HG03432 (cell line): Measurements from ENCODE around the gene PCDHB14.
"Not testable (repeated sequence)": the region's sequence is repeated elsewhere in the genome, so short reads cannot be mapped to it uniquely, and the experiment has no call there.

Source experiments
- ATAC-seq: cut with Tn5 transposase; IDR thresholded peaks from one replicate; pipeline ENCODE4 v1.9.1; 2021; ENCODE audit warnings: mild to moderate bottlenecking, moderate library complexity; ENCODE audit not compliant: unreplicated experiment

Gene PCDHB14

GRCh38 chr5:141223112-141223783 lies at the start of gene PCDHB14:
TSS of gene PCDHB14 (plus strand) at chr5:141223343. CDS start at chr5:141223506, 163 bp downstream.
- ATAC-seq = no peak

- ATAC-seq = not testable (repeated sequence)
Measured at GRCh38 chr5:141174291-141175104, 48.6 kb upstream of the PCDHB14 start.

- no peak for ATAC-seq
Measured at GRCh38 chr5:141175933-141176332, 47.2 kb upstream of the PCDHB14 start.

GRCh38 chr5:141177577-141178191 lies 45.5 kb upstream of the PCDHB14 start, which contains the start of gene PCDHB8:
TSS of gene PCDHB8 (plus strand) at chr5:141177790. CDS start at chr5:141178035, 245 bp downstream.
- ATAC-seq = not testable (repeated sequence)

GRCh38 chr5:141179371-141179770 lies 43.8 kb upstream of the PCDHB14 start:
- ATAC-seq = not testable (repeated sequence)

- not testable (repeated sequence) for ATAC-seq
Measured at GRCh38 chr5:141179876-141180275, 43.3 kb upstream of the PCDHB14 start.

- ATAC-seq = no peak
Measured at GRCh38 chr5:141180313-141180712, 42.8 kb upstream of the PCDHB14 start.

- no peak for ATAC-seq
Measured at GRCh38 chr5:141182248-141182647, 40.9 kb upstream of the PCDHB14 start, which contains the start of gene PCDHB16. TSS of gene PCDHB16 (plus strand) at chr5:141182387. CDS start at chr5:141182560, 173 bp downstream.

GRCh38 chr5:141184117-141184855 lies 38.9 kb upstream of the PCDHB14 start:
- ATAC-seq = not testable (repeated sequence)

- ATAC-seq = no peak
Measured at GRCh38 chr5:141186897-141187512, 36.1 kb upstream of the PCDHB14 start, which contains the start of gene PCDHB9. TSS of gene PCDHB9 (plus strand) at chr5:141187161. CDS start at chr5:141187319, 158 bp downstream.

- not testable (repeated sequence) for ATAC-seq
Measured at GRCh38 chr5:141188682-141189081, 34.5 kb upstream of the PCDHB14 start.

GRCh38 chr5:141189131-141189530 lies 34.0 kb upstream of the PCDHB14 start:
- not testable (repeated sequence) for ATAC-seq

- ATAC-seq = no peak
Measured at GRCh38 chr5:141192110-141192725, 30.9 kb upstream of the PCDHB14 start, which contains the start of gene PCDHB10. TSS of gene PCDHB10 (plus strand) at chr5:141192353. CDS start at chr5:141192553, 200 bp downstream.

- not testable (repeated sequence) for ATAC-seq
Measured at GRCh38 chr5:141194332-141194731, 28.8 kb upstream of the PCDHB14 start.

- ATAC-seq = no peak
Measured at GRCh38 chr5:141196363-141196762, 26.8 kb upstream of the PCDHB14 start.

- no peak for ATAC-seq
Measured at GRCh38 chr5:141199359-141200235, 23.5 kb upstream of the PCDHB14 start, which contains the start of gene PCDHB11. TSS of gene PCDHB11 (plus strand) at chr5:141199627. CDS start at chr5:141199775, 148 bp downstream.

GRCh38 chr5:141201126-141201525 lies 22.0 kb upstream of the PCDHB14 start:
- ATAC-seq = not testable (repeated sequence)

GRCh38 chr5:141201646-141202045 lies 21.5 kb upstream of the PCDHB14 start:
- not testable (repeated sequence) for ATAC-seq
